SK-N-MC (cell line): ENCODE results near the gene TAX1BP1.

ENCODE experiments used
- DNase-seq: peaks from one replicate; pipeline ENCODE4 v3.0.0-alpha.2; 2011; ENCODE audit warnings: low read depth, low spot score
- H3K27ac ChIP-seq: fragments of 200-600 bp; sonication (generic); 2 replicates; pipeline ENCODE4 v1.5.1; 2016; ENCODE audit warnings: mixed run types
- H3K36me3 ChIP-seq: fragments of 200-600 bp; sonication (generic); 2 replicates; pipeline ENCODE4 v1.6.1; 2017; ENCODE audit warnings: antibody characterized with exemption, low read length, mixed read lengths; ENCODE audit not compliant: insufficient read depth
- H3K4me3 ChIP-seq: fragments of 200-600 bp; sonication (generic); 2 replicates; pipeline ENCODE4 v1.5.1; 2016
- H3K9ac ChIP-seq: fragments of 200-600 bp; sonication (generic); 2 replicates; pipeline ENCODE4 v1.8.0; 2017; ENCODE audit warnings: mixed run types, mixed read lengths; ENCODE audit not compliant: insufficient read length
- H3K9me3 ChIP-seq: fragments of 200-600 bp; sonication (generic); 2 replicates; pipeline ENCODE4 v1.6.1; 2017; ENCODE audit warnings: low read depth, mild to moderate bottlenecking, antibody characterized with exemption, low read length, moderate library complexity, mixed read lengths
- EZH2 ChIP-seq: fragments of 200-600 bp; sonication (generic); IDR thresholded peaks from one replicate; pipeline ENCODE4 v1.6.1; 2017; ENCODE audit warnings: antibody characterized with exemption
- FOXP2 ChIP-seq: optimal IDR thresholded peaks from 2 replicates; pipeline ENCODE3; 2011; ENCODE audit warnings: mild to moderate bottlenecking, moderate library complexity; ENCODE audit not compliant: insufficient read depth; ENCODE audit errors: extremely low read length, control extremely low read depth
- POLR2AphosphoS5 ChIP-seq: IDR thresholded peaks from 2 replicates; pipeline ENCODE4 v1.6.1; 2012; ENCODE audit warnings: mild to moderate bottlenecking, low read depth, low read length, borderline replicate concordance

Gene TAX1BP1

GRCh38 chr7:27860800-27861199 lies 120.8 kb downstream of the TAX1BP1 start:
- Histone ChIP-seq H3K4me3 (no peak overlapping the region), H3K27ac (no peak overlapping the region), H3K36me3 (no peaks in the 10 kb centered on the region), H3K9me3 (no peaks in the 10 kb centered on the region), H3K9ac (no peak overlapping the region)
- no peak for DNase-seq
- no peak for TF ChIP-seq POLR2AphosphoS5
- TF ChIP-seq EZH2, result no peak
- no peak for TF ChIP-seq FOXP2

GRCh38 chr7:27861747-27862146 lies 121.8 kb downstream of the TAX1BP1 start:
- Histone ChIP-seq H3K27ac (no peak overlapping the region), H3K9me3 (no peaks in the 10 kb centered on the region), H3K9ac (no peak overlapping the region), H3K36me3 (no peaks in the 10 kb centered on the region), H3K4me3 (no peak overlapping the region)
- no peak for DNase-seq
- TF ChIP-seq POLR2AphosphoS5 (no peak), EZH2 (no peak), FOXP2 (no peak)

GRCh38 chr7:27863880-27864279 lies 123.9 kb downstream of the TAX1BP1 start:
- Histone ChIP-seq H3K9ac (no peak overlapping the region), H3K27ac (no peak overlapping the region)

DNA sequence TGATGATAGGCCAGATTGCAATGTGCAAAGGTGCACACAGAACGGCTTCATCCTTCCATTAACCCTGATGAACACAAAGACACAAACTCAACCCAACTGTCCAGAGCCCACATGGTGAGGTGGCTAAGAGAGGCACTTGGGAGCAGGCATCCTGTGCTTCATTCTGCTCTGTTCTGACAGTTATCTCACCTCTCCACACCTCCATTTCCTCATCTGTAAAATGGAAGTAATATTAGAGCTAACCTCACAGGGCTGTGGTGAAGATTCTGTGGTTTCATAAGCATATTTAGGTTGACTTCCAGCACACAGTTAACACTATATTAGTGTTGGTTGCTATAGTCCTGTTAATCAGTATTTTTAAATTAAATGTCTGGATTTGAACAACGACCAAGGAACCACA lies 126.3 kb downstream of the TAX1BP1 start:
- TF ChIP-seq EZH2, result no peak
- no peak for TF ChIP-seq FOXP2
- TF ChIP-seq POLR2AphosphoS5, result no peak
- no peaks in the 10 kb centered on the region for H3K9me3 ChIP-seq
- H3K27ac ChIP-seq, result no peak overlapping the region
- no peak overlapping the region for H3K4me3 ChIP-seq
- H3K9ac ChIP-seq, result no peak overlapping the region
- H3K36me3 ChIP-seq, result no peaks in the 10 kb centered on the region
- DNase-seq, result no peak

More at GRCh38 chr7:27863880-27864279, 123.9 kb downstream of the TAX1BP1 start:
- no peak for DNase-seq
- Histone ChIP-seq H3K9me3 (no peaks in the 10 kb centered on the region), H3K36me3 (no peaks in the 10 kb centered on the region), H3K4me3 (no peak overlapping the region)
- TF ChIP-seq FOXP2 (no peak), POLR2AphosphoS5 (no peak), EZH2 (no peak)

- H3K4me3 ChIP-seq, result no peak overlapping the region
- no peak for TF ChIP-seq EZH2
- no peak for TF ChIP-seq POLR2AphosphoS5
- TF ChIP-seq FOXP2, result no peak
- no peak for DNase-seq
- no peak overlapping the region for H3K9ac ChIP-seq
- no peaks in the 10 kb centered on the region for H3K36me3 ChIP-seq
- H3K27ac ChIP-seq, result no peak overlapping the region
- no peaks in the 10 kb centered on the region for H3K9me3 ChIP-seq
These were observed 127.1 kb downstream of the TAX1BP1 start for GRCh38 chr7:27866828-27867672.

DNA sequence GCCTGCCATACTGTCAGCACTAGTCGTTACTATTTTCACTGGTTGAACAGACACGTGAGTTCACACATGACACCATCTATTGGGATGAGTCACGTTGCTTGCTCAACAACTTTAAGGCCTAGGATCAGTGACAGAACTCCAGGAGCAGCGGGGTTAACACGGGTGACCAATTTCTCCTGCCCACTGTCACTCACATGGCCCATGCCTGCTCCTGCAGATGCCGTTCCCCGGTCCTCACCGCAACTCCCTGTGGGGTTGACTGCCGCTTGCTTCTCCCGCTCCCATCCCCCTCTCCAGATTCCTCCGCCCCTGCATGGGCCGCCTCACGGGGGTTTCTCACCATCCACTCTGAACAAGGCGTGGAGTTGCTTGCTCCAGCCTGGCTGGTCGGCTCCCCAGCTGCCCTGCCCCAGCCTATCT lies 128.2 kb downstream of the TAX1BP1 start:
- DNase-seq, result no peak

GRCh38 chr7:27869056-27869455 lies 129.1 kb downstream of the TAX1BP1 start:
- TF ChIP-seq FOXP2 (no peak), POLR2AphosphoS5 (no peak), EZH2 (no peak)
- H3K9ac ChIP-seq, result no peak overlapping the region
- H3K36me3 ChIP-seq, result no peaks in the 10 kb centered on the region
- H3K9me3 ChIP-seq, result no peaks in the 10 kb centered on the region
- no peak overlapping the region for H3K27ac ChIP-seq
- DNase-seq, result no peak
- no peak overlapping the region for H3K4me3 ChIP-seq

More for the DNA sequence above, 128.2 kb downstream of the TAX1BP1 start:
- H3K36me3 ChIP-seq, result no peaks in the 10 kb centered on the region
- no peak overlapping the region for H3K27ac ChIP-seq
- H3K9me3 ChIP-seq, result no peaks in the 10 kb centered on the region
- no peak overlapping the region for H3K4me3 ChIP-seq
- TF ChIP-seq FOXP2, result no peak
- TF ChIP-seq EZH2, result no peak
- no peak for TF ChIP-seq POLR2AphosphoS5
- H3K9ac ChIP-seq, result no peak overlapping the region

GRCh38 chr7:27870595-27870994 lies 130.6 kb downstream of the TAX1BP1 start:
- Histone ChIP-seq H3K36me3 (no peaks in the 10 kb centered on the region), H3K9ac (no peak overlapping the region), H3K9me3 (no peaks in the 10 kb centered on the region), H3K4me3 (no peak overlapping the region), H3K27ac (no peak overlapping the region)
- TF ChIP-seq FOXP2 (no peak), EZH2 (no peak), POLR2AphosphoS5 (no peak)
- DNase-seq, result no peak

GRCh38 chr7:27871086-27871485 lies 131.1 kb downstream of the TAX1BP1 start:
- Histone ChIP-seq H3K36me3 (no peaks in the 10 kb centered on the region), H3K9ac (no peak overlapping the region)
- TF ChIP-seq FOXP2 (no peak), EZH2 (no peak), POLR2AphosphoS5 (no peak)

More at GRCh38 chr7:27871086-27871485, 131.1 kb downstream of the TAX1BP1 start:
- DNase-seq, result no peak
- no peaks in the 10 kb centered on the region for H3K9me3 ChIP-seq
- no peak overlapping the region for H3K4me3 ChIP-seq
- H3K27ac ChIP-seq, result no peak overlapping the region
